Tibial artery (tissue), 4 donors: ENCODE measurements around the gene SCPEP1.
"Not testable (repeated sequence)": the region's sequence is repeated elsewhere in the genome, so short reads cannot be mapped to it uniquely, and the experiment has no call there.

Experiments used
- DNase-seq, 2 donors: peaks; one replicate each; pipeline ENCODE4 v3.0.0-alpha.2; 2019
- H3K27ac ChIP-seq, 2 donors: fragments of 200-600 bp; sonication (generic) in 1 of 2; 1 replicate in 1 of 2; 2 replicates in 1 of 2; pipeline ENCODE4 v1.5.1; 2018 to 2019; ENCODE audit warnings: mild to moderate bottlenecking in 1 of 2
- H3K27me3 ChIP-seq, 2 donors: fragments of 200-600 bp; sonication (generic) in 1 of 2; one replicate each; pipeline versions ENCODE4 v1.5.1 to v1.6.0; 2016 to 2019
- H3K36me3 ChIP-seq, 3 donors: fragments of 200-600 bp; sonication (generic) in 2 of 3; one replicate each; pipeline ENCODE4 v1.5.1; 2016 to 2019; ENCODE audit warnings: mild to moderate bottlenecking in 2 of 3
- H3K4me1 ChIP-seq, 4 donors: fragments of 200-600 bp; sonication (generic) in 2 of 4; 1 replicate in 3 of 4; 2 replicates in 1 of 4; pipeline ENCODE4 v1.5.1; 2016 to 2019
- H3K4me3 ChIP-seq, 2 donors: fragments of 200-600 bp; sonication (generic) in 1 of 2; 1 replicate in 1 of 2; 2 replicates in 1 of 2; pipeline ENCODE4 v1.5.1; 2018 to 2019; ENCODE audit warnings: mild to moderate bottlenecking in 2 of 2
- H3K9me3 ChIP-seq, 3 donors: fragments of 200-600 bp; sonication (generic) in 1 of 3; one replicate each; pipeline ENCODE4 v1.5.1; 2016 to 2019
- intact Hi-C: fragments of 100-400 bp; cut with DNase I; formaldehyde crosslinking; loops from one replicate; pipeline ENCODE4 v1.15.0; 2023; ENCODE audit warnings: low total_unique reads
- TF ChIP-seq, protein P1 (sequence below), 2 experiments: fragments of 200-600 bp in 1 of 2; fragments of 450-650 bp in 1 of 2; IDR thresholded peaks; one replicate each; pipeline ENCODE4 v1.5.1; 2017 to 2019; ENCODE audit warnings: antibody characterized with exemption in 2 of 2, mild to moderate bottlenecking in 1 of 2, moderate library complexity in 1 of 2

SCPEP1 gene

DNA sequence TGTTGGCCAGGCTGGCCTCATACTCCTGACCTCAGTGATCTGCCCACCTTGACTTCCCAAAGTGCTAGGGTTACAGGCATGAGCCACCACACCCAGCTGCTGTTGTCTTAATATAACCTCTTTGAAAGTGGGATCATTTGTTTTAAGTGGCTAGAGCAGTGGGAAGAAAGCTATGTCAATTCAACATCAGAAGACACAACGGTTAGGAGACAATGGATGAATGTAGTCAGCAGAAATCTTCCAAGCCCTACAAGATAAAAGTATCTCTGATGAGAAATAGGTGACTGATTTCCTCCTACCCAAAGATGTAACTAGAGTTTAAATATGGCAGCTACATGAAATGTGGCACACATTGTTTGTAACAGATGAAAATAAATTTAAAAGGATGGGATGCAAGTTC is 44.1 kb upstream of the SCPEP1 start:
- Histone ChIP-seq H3K27ac (no peak overlapping the region), H3K9me3 (no peaks in the 10 kb centered on the region), H3K4me1 (no peaks in the 10 kb centered on the region), H3K27me3 (no peaks in the 10 kb centered on the region), H3K4me3 (no peak overlapping the region), H3K36me3 (peaks cover 15 to 55% (median 44%) of the 10 kb centered on the region in 3 donors)
- DNase-seq, result no peak
- TF ChIP-seq, protein P1, sequence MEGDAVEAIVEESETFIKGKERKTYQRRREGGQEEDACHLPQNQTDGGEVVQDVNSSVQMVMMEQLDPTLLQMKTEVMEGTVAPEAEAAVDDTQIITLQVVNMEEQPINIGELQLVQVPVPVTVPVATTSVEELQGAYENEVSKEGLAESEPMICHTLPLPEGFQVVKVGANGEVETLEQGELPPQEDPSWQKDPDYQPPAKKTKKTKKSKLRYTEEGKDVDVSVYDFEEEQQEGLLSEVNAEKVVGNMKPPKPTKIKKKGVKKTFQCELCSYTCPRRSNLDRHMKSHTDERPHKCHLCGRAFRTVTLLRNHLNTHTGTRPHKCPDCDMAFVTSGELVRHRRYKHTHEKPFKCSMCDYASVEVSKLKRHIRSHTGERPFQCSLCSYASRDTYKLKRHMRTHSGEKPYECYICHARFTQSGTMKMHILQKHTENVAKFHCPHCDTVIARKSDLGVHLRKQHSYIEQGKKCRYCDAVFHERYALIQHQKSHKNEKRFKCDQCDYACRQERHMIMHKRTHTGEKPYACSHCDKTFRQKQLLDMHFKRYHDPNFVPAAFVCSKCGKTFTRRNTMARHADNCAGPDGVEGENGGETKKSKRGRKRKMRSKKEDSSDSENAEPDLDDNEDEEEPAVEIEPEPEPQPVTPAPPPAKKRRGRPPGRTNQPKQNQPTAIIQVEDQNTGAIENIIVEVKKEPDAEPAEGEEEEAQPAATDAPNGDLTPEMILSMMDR (IDR thresholded peaks at IDR 0.05), result no peak
- intact Hi-C loops, result no loop called here

DNA sequence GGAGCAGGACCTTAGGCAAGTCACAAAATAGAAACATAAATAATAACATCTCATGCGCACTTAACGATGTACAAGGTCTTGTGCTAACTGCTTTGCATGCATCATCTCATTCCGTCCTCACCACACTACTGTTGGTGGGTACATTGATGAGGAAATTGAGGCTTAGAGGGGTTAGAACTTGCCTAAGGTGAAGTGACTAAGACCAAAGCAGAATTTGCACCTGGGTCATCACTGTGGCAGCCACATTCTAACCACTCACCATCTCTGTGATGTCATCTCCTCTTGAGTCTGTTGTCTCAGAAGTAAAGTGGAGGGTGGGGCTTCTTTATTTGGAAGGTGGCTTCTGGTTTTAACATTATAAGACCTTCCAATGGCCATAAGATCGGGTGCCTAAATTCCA is 43.7 kb upstream of the SCPEP1 start:
- Histone ChIP-seq H3K27me3 (no peaks in the 10 kb centered on the region), H3K9me3 (no peaks in the 10 kb centered on the region), H3K27ac (no peak overlapping the region), H3K4me1 (no peaks in the 10 kb centered on the region), H3K4me3 (no peak overlapping the region), H3K36me3 (peaks cover 15 to 59% (median 44%) of the 10 kb centered on the region in 3 donors)
- intact Hi-C loops, result no loop called here
- TF ChIP-seq, protein P1 (IDR thresholded peaks at IDR 0.05), result no peak
- DNase-seq, result no peak

DNA sequence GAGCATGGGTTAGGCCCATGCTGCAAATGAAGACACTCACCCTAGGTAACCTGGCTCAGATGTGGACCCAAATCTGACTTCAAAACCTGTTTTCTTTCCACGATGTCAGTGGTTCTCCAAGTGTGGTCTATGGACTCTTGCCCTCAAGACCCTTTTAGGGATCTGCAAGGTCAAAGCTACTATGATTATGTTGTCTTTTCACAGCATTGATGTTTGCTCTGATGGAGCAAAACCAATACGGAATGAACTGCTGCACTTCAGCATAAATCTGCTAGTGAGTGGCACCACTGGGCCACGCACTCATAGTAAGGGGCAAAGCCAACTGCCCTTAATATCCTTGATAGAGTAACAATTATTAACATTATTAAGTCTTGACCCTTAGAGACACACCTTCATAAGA is 42.5 kb upstream of the SCPEP1 start:
- TF ChIP-seq, protein P1 (IDR thresholded peaks at IDR 0.05), result no peak
- Histone ChIP-seq H3K27me3 (no peaks in the 10 kb centered on the region), H3K4me3 (no peak overlapping the region), H3K4me1 (no peaks in the 10 kb centered on the region), H3K36me3 (peaks cover 16 to 71% (median 48%) of the 10 kb centered on the region in 3 donors), H3K27ac (no peak overlapping the region), H3K9me3 (no peaks in the 10 kb centered on the region)
- intact Hi-C loops, result loop anchor here (5.0 kb wide), 1 partner anchor 113 kb away; no protein-coding TSS in a partner anchor
- DNase-seq, result no peak

DNA sequence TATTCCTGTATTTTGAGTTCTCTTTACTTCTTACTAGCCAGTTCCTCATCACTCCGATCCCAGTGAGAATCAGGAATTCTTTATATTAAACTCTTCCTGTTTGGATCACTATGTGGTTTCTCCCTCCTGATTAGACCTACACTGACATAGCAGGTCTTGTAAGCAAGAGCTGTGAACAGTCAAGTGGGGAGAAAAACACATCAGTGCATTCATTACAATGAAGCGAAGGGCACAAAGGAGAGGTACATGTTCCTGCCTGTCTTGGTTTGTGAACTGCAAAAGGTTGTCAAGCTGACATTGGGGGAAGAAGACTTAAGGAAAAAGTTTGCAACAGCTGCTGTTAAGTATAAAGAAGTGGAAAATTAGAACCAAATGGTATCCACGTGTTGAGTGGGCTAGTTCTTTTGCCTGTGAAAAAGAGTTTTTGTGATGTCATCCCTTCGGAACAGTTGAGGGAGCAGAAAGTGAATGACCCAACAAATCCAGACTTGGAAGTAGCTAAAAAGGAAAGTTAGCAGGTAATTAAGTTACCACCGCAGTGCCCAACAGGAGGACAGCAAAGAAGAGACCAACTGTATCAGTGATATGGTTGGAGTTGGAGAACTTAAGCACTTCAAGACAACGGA is 41.1 kb upstream of the SCPEP1 start:
- H3K9me3 ChIP-seq, result no peaks in the 10 kb centered on the region
- TF ChIP-seq, protein P1 (IDR thresholded peaks at IDR 0.05), result no peak
- intact Hi-C loops, result loop anchor here (5.0 kb wide), 1 partner anchor 115 kb away; no protein-coding TSS in a partner anchor
- peaks cover 28 to 84% (median 61%) of the 10 kb centered on the region in 3 donors for H3K36me3 ChIP-seq
- no peaks in the 10 kb centered on the region for H3K4me1 ChIP-seq
- DNase-seq, result no peak
- no peaks in the 10 kb centered on the region for H3K27me3 ChIP-seq
- H3K27ac ChIP-seq, result no peak overlapping the region
- no peak overlapping the region for H3K4me3 ChIP-seq

DNA sequence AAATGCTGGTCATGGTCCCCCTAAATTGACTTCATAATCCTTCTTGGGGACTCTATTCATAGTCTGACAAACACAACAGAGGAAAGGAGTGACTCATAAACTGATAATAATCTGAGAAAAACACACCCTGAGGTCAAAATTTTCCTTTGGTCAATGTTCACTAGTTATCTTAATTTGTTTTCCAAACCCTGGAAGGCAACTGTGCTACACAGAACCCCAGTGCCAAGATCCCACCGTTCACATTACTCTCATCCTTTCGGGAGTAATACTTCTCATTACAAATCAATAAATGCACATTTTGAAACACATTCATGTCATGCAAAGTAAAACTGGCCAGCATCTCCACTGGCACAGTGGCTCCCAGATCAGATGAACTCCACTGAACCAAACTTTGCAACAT is 40.2 kb upstream of the SCPEP1 start:
- H3K27me3 ChIP-seq, result no peaks in the 10 kb centered on the region
- no peak overlapping the region for H3K27ac ChIP-seq
- DNase-seq, result no peak
- H3K4me3 ChIP-seq, result no peak overlapping the region
- H3K9me3 ChIP-seq, result no peaks in the 10 kb centered on the region
- intact Hi-C loops, result loop anchor here (5.0 kb wide), 1 partner anchor 115 kb away; no protein-coding TSS in a partner anchor
- TF ChIP-seq, protein P1 (IDR thresholded peaks at IDR 0.05), result no peak
- peaks cover 34 to 93% (median 69%) of the 10 kb centered on the region in 3 donors for H3K36me3 ChIP-seq
- H3K4me1 ChIP-seq, result no peaks in the 10 kb centered on the region

DNA sequence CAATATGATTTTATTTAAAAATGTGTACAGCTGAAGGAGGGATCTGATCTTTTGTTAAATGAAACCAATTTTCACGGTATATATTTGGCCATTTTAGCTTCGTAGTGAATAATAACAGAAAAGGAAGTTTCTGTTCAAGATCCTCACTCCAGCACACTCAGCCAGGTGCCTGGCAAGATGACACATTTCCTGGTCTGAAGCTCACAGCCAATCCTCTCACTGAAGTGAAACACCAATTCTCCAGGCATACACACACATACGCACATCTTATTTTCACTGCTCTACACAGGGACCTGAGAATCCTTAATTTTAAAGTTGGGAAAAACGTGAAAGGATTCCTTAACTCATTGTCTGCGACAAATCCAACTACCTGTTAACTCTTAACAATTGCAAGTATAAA is 39.7 kb upstream of the SCPEP1 start:
- not testable (repeated sequence) for H3K4me3 ChIP-seq, H3K27ac ChIP-seq, H3K9me3 ChIP-seq, H3K4me1 ChIP-seq, H3K27me3 ChIP-seq, DNase-seq
- intact Hi-C loops, result loop anchor here (5.0 kb wide), 1 partner anchor 116 kb away; no protein-coding TSS in a partner anchor
- H3K36me3 ChIP-seq, result peaks cover 39 to 97% (median 73%) of the 10 kb centered on the region in 3 donors
